TTC549 (cell line): ENCODE measurements around the gene IGSF21.
"Not testable (repeated sequence)": the region's sequence is repeated elsewhere in the genome, so short reads cannot be mapped to it uniquely, and the experiment has no call there.

ENCODE experiments used
- FAIRE-seq: peaks from 2 replicates; lab custom pipeline; 2012; peaks lifted over from hg19 to GRCh38; lab: Jason Lieb, UNC

Gene IGSF21

DNA sequence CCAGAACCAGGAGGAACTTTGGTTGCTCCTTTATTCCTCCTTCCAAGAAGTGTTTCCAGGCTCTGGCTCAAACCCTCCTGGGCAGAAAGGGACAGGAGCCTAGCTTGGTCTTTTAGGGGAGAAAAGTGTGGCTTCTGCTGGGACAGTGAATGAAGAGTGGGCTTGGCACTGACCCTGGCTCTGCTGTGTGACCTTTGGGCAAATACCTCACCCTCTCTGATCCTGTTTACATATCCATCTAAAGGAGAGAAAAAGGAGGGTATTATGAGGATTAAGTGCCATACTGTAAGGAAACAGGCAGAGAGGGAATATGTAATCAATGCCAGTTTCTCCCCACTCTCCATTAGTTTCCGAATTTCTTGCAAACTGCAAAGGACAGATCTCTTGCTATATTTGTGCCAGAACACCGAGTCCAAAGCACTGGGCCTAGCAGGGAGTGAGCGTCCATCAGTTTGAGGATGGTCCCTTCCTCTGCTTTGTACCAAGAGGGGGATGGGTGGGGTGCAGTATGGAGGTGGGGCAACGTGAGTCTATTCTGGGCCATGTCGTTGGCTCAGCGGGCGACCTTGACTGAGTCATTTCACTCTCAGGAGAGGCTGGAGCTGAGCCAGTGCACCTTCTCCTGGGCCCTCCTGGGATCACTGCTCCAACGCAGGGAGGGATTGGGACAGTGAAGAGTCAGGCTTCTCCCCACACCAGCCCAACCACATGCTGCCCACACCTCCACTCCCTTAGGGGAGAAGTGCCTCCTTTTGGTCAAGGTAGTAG, 38.4 kb downstream of the IGSF21 start:
- FAIRE-seq, result no peak

DNA sequence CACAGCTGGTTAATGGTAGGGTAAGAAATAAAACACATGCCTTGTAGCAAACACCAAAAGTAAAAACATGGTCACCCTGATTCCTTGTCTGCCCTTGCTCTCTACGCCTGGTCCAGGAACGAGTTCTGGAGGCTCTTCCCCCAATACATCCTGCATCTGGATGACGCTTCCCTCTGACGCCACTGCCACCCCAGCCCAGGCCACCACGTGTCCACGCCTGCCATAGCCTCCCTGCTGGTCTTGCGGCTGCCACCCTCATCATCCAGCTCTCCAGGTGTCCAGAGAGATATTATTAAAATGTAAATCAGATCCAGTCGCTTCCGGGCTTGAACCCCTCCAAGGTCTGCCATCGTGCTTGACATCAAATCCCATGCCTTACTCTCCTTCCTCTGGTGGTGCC, 39.3 kb downstream of the IGSF21 start:
- FAIRE-seq, result no peak

DNA sequence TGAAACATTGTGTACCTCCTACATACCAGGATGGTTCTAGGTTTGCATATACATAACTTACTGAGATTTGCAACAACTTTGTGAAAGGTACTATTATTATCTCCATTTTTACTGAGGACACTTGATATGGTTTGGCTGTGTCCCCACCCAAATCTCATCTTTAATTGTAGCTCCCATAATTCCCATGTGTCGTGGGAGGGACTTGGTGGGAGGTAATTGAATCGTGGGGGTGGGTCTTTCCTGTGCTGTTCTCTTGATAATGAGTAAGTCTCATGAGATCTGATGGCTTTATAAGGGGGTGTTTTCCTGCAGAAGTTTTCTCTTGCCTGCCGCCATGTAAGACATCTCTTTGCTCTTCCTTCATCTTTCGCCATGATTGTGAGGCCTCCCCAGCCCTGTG, 40.1 kb downstream of the IGSF21 start:
- no peak for FAIRE-seq

DNA sequence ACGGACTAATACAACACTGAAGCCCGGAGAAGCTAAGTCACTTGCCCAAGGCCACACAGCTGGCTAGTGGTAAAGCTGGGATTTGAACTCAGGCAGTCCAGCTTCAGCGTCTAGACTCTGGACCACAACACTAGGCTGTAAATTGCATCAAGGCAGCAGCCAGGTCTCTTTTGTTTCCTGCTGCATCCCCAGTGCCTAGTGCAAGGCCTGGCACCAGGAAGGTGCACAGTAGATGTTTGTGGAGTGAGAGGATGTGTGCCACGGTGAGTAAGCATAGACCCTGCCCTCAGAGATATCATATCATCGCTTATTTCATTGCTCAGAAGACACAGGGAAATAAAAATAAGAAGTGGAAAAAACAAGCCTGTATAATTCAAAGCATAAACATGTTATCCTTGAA, 40.9 kb downstream of the IGSF21 start:
- no peak for FAIRE-seq

DNA sequence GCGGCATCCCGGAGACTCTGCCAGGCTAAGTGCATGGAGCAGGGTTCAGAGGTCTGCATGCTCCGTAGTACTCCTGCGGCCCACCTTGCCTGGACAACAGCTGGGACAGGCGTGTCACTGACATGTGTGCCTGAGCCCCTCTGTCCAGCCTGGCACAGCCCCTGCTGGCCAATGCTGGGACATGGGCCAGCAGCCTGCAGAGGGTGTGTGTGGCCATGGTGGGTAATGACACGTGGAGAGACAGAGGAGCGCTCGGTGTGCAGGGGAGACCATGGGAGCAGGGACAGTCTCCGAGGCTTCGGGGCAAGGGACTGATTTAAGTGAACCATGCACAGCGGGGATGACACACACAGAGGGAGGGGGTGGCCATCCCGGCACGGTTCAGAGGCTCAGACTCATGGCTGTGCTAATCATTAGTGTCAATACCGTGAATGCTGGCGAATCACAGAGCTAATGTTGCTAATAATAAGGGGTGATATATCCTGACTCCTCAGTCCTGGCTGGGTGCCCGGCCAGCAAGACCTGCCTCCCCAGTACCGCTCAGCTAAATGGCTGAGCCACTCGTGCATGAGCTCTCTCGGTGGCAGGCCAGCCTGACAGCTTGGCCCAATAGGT, 41.5 kb downstream of the IGSF21 start:
- FAIRE-seq, result no peak

DNA sequence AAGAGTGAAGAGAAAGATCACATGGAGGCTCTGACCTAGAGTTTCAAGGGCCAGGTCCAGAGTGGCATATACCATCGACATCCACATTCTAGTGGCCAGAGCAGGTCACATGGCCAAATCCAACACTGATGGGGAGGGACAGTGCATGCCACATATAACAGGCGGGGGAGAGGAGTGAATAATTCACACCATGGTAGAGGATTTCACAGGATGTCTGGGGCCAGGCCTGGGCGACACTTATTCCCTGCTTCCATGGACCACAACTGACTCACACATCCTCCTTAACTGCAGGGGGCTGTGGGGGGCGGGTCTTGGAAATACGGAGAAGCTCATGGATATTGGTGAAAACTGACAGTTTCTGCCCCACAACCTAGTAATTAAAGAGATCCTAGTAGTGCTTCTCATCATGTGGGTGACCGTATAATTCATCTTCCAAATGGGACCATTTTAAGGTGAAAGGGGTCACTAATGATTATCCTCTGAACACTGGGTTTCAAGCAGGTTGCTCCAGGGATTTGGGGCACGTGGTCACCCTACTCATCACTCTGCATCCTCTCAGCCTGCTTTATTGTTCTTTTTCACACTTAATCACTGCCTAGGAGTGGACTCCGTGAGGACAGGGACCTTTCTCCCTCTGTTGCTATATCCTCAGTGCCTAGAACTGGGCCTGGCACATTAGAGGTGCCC, 44.0 kb downstream of the IGSF21 start:
- no peak for FAIRE-seq

DNA sequence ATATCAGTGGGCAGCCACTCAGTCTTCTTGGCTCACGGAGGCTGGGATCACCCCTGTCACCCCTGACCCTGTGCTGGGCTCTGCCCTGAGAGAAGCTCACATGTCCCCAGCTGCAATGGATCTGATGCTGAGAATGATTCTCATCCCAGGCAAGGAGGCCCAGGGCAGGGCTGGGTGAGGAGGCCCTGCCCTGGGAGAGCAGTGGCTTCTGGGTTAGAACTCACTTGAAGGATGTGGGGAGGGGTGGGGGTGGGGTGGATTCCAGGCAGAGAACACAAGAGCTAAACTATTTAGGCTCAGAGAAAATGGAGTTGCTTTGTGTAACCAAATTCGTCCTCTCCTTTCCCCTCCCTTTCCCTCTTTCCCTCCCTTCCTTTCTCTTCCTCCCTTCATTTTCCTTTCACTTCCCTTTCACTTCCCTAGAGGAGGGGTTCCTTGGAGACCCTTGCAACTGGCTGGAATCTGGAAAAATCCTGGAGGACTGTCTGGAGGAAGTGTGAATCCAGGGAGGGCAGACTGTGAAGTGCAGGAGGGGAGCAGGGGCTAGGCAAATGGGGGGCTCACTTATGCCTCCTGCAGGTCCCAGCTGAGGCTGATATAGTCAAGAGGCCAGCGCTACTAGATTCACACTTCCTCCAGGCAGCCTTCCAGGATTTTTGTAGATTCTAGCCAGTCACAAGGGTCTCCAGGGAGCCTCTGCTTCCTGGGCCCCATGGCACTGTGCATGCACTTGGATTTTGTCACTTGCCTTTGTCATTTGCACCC, 47.0 kb downstream of the IGSF21 start:
- FAIRE-seq, result no peak

DNA sequence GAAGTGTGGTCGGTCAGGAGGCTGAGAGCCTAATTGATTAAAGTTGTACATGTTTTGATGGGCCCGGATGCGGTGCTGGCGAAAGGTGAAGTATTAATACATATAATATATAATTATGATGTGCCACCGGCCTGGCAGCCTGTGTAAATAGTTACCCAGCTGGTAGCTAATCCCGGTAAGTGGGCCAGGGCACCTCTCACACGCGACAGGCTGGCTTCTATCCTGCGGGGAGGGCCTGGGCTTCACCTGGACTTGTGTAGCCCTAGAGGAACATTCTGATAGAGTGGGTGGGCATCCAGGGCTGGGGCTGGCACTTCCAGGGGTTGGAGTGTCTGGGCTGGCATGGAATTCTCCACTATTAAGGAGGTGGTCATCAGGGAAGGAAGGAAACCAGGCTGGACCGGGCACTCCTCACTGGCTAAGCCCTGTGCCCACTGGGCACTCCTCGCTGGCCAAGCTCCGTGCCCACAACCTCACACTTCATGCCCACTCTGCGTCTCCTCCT, 48.3 kb downstream of the IGSF21 start:
- no peak for FAIRE-seq

DNA sequence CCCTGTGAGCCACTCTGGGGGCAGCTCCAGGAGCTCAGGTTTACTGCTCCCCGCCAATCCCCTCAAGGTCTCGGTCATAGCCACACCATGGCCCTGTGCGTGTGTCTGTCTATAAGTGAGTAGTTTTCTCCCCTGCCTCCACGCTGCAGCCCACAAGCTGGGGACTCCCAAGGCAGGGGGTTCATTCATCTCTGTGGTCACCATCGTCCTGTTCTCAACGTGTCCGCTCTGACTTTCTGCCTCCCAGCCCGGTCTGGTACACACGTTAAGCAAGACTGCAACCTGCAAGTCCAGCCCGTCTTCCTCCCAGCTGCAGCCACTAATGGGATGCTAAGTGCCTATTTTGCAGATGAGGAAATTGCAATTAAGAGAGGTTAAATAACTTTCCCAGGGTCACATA, 49.8 kb downstream of the IGSF21 start:
- FAIRE-seq, result no peak

DNA sequence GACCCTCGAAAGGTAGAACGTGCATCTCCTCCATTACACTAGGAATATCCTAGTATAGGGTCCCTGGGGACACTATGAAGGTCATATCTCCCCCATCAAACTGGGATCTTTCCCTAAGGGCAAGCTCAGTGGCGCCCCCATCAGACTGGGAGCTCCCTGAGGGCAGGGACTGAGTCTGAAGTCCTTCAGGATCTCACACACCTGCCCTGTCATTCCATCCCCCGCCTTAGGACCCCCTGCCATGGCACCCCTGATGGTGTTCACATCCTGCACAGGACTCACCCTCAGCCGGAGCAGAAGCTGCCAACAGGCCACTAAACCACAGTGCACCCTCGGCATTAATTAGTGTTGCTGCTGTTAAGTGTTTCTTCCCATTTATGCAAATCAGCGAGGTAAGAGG, 50.4 kb downstream of the IGSF21 start:
- no peak for FAIRE-seq

DNA sequence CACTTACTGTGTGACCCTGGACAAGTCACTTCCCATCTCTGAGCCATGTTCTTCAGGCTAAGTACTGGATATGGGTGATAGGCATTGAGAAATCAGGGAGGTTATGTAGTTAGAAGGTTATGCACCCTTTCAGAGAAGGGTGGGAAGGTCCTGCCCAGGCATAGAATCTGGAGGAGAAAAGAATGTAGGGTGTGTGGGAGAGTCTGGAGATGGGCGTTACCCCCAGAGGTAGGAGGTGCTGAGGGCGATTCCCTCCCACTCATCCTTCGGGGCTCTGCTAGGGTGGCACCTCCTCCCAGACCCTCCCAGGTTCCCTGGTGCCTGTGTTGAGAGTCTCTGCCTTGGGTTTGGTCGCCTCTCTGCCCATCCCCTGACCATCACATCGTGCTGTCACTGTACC, 51.1 kb downstream of the IGSF21 start:
- no peak for FAIRE-seq

DNA sequence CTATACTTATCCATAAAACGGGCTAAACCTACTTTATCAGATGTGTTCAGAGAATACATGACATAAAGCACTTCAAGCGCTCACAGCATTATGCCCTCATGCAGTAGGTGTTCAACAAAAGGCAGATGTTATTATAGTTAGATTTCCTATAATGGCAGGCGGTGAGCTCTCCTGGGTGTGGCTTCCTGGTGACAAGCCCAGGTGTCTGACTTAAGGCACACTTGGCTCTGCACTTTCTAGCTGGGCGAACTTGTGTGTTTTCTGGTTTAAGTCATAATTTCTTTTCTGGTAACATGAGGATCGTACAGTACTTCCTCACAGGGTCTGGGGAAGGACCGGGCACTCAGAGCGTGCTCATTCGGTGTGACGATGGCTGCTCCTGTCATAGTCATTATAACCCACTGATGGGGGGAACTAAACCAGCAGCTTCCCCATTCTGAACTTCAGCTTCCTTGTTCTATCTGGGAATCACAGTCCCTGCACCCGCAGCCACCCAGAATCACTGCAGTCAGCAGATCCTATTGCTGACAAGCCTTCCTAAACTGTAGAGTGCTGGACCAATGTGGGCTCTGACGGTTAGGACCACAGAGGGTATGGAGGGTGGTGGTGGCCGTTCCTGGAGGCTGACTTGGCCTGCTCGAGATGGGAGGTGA, 52.8 kb downstream of the IGSF21 start:
- FAIRE-seq, result no peak

DNA sequence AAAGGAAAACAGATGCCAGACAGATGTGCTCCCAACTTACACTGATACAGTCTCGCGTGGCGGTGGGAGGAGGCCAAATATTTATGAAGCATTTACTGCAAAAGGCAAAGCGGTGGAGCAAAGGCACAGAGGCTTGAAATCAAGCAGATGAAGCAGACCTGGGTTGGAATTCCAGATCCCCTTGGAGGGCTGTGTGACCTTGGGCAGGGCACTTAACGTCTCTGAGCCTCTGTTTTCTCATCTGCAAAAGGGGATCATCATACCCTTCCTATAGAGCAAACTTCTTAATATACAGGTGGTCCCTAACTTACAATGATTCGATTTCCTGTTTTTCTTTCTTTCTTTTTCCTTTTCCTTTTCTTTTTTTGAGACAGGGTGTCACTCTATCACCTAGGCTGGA, 54.1 kb downstream of the IGSF21 start:
- no peak for FAIRE-seq

DNA sequence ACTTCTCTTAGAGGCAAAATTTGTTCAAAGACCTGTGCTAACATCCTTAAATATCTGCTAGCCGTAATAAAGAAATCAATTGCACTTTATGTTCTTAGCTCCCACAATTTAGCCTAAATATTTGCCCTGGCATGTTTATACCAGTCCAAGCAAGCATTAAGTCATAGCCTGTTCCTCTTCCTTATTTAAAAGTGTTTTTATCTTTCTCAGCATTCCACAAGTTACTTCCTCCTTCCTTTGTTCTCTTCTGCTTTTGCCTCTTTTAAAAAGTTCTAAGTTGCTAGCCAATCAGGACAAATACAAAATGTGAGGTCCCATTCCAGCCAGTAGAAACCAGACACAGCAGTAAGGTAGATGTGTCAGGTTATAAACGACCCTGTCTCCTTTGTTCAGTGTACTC, 58.0 kb downstream of the IGSF21 start:
- FAIRE-seq, result not testable (repeated sequence)

DNA sequence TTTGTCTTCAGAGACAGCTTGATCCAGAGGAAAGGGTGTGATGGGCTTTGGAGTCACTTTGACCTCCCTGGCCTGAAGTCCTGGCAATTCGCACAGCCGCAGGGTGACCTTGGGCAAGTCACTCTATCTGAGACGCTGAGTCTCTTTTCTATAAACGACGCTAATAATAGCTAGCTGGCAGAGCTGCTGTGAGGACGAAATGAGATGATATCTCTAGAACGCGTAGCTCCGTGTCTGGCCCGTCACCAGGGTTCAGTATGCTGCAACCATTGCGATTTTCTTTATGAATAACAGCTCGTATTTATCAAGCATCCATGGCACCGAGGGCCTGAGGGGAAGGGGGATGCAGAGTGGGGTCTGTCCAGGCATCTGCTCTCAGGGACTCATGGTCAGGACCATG, 58.7 kb downstream of the IGSF21 start:
- no peak for FAIRE-seq

DNA sequence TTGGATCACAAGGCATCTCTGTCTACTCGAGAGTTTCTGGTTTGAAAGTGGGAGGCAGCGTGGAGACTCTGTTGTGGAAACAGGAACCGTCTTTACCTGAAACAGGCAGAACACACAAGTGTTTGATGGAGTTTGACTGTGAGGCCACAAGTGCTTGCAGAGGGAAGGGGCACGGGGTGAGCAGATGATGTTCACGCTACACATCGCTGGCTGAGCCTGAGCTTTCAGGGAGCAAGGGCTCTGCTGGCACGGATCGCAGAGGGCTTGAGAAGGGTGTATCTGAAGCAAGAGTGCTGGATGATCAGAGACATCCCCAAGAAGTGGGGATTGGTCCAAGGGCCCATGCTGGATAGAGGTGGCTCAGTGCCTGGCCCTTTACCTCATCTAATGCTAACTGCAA, 59.3 kb downstream of the IGSF21 start:
- no peak for FAIRE-seq

DNA sequence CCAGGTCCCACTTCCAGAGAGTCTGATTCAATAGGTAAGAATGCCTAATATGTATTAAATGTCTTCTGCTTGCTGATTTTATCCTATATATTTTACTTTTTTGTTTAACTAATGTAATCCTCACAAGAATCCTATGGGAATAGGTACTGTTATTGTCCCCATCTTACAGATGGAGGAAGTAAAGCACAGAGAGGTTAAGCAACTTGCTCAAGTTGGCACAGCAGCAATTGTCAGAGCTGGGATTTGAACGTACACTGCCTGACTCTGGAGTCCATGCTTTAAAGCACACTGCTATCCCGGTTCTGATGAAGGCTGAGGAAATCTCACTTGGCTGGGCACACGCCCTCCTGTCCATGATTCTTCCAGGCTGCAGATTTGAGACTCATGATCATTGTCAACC, 62.8 kb downstream of the IGSF21 start:
- no peak for FAIRE-seq

DNA sequence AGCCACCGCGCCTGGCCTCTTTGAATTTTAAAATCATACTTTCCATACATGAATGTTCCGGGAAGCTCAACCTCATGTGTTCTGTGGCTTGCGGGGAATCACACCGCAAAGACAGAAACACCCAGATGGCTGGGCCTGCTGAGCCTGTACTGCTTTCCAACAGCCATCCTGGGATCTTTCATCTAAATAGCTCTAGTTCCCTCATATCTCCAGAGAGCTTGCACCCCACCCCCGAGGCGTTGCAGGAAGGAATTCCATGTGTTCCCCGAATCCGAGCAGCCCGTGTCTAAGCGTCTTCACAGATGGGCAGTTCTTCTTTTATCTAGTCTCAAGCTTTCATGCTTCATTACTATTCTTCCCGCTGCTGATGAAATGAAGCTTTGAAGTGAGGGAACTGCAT, 66.4 kb downstream of the IGSF21 start:
- no peak for FAIRE-seq

DNA sequence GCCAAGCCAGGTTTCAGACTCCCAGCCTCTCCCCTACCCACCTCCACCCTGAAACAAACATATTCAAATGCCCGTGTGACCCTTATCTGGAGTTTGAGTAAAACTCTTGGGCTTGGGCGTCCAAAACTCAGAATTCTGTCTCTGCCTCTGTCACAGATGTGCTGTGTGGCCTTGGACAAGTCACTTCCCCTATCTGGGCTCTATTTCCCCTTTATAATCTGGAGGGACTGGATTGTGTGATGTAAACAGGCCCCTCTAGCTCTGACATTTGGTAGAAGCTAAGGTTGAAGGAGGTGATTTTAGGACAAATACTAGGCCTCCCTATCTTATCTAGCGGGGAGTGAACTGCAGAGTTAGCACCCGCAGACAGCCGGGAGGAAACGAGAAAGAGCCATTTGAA, 67.5 kb downstream of the IGSF21 start:
- FAIRE-seq, result no peak

DNA sequence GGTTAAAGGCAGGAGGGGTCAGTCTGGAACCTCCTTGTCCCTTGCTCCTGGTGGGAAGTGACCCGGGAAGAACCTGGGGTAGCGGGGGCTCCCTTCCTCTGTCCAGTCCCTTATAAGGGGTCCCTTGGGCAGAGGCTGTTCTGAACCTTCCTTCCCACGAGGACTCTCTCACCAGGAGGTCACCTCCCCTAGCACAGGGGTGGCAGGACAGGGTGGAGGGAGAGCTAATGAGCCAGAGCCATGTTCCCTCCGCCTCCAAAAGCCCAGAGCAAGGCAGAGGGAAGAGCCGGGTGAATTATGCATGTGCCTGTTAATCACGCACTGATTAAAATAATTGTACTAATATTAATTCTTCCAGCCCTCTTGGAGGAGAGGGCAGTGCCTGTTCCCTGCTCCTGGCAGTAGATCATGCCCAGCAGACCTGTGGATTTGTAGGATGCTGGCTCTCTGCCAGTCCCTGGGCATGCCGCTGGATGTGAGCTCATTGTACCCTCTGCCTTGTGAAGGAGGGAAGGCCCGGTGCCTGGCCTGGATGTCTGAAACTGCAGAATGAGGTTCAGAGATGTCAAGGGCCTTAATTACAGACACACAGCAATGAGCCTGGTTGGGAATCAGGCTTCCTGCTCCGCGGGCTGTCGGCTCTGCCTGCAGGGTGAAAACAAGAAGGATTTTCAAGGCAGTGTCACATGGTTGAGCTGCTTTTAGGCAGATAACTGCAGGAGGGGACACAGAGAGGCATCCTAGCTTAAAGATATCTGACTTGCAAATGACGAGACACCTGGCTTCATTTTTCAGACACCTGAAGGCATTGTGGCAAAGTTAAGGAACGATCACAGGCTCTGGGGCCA, 68.2 kb downstream of the IGSF21 start:
- FAIRE-seq, result no peak

DNA sequence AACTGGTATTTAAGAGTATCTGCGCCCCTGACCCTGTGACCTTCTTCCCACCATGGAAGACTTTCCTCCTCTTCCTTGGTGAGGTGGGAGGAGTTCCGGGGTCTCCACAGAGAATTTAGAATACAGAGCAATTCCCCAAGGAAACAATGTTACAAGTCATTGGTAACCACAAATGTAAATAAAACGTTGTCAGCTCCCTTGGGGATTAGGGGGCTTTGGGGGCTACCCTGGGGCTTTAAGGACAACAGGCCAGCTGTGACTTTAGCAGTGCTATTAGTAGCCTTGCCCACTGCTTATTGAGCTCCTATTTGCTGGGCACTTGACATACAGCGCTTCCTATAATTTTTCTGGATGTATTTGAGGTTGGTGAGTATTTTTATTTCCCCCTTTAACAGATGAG, 69.0 kb downstream of the IGSF21 start:
- no peak for FAIRE-seq
